Right lobe of liver (tissue), 6 donors: ENCODE data around the gene RRP1. TPM values are rescaled to one million over a fixed set of nuclear protein-coding genes. Genes with fewer than 3 reads are reported as not detected.

Experiments
- ATAC-seq, 4 donors: fragments of 200-7000 bp; cut with Tn5 transposase; one replicate each; pipeline ENCODE4 v1.9.1; 2020; ENCODE audit warnings: mild to moderate bottlenecking in 4 of 4, moderate library complexity in 4 of 4
- DNase-seq, 3 donors: peaks; one replicate each; pipeline ENCODE4 v3.0.0-alpha.2; 2020
- H3K27ac ChIP-seq, 3 donors: fragments of 200-600 bp; one replicate each; pipeline ENCODE4 v1.8.0; 2022
- H3K27me3 ChIP-seq, 2 donors: fragments of 200-600 bp; one replicate each; pipeline ENCODE4 v1.8.0; 2022
- H3K36me3 ChIP-seq, 4 donors: fragments of 200-600 bp; sonication (generic) in 1 of 4; one replicate each; pipeline versions ENCODE4 v1.5.1 to v1.8.0; 2017 to 2022; ENCODE audit warnings: control low read depth in 1 of 4
- H3K4me1 ChIP-seq, 4 donors: fragments of 200-600 bp; sonication (generic) in 1 of 4; one replicate each; pipeline versions ENCODE4 v1.5.1 to v1.8.0; 2017 to 2022; ENCODE audit warnings: control low read depth in 1 of 4
- H3K4me3 ChIP-seq, 3 donors: fragments of 200-600 bp; one replicate each; pipeline ENCODE4 v1.8.0; 2022
- H3K9me3 ChIP-seq, 4 donors: fragments of 200-600 bp; sonication (generic) in 1 of 4; one replicate each; pipeline versions ENCODE4 v1.5.1 to v1.8.0; 2017 to 2022; ENCODE audit warnings: control low read depth in 1 of 4
- POLR2A ChIP-seq: fragments of 450-650 bp; IDR thresholded peaks from one replicate; pipeline ENCODE4 v1.6.1; 2017; ENCODE audit warnings: antibody characterized with exemption, mild to moderate bottlenecking
- WGBS: methylation state at CpG from one replicate; pipeline ENCODE4 v1.1.6; 2018; ENCODE audit warnings: low coverage, low lambda C conversion rate; ENCODE audit not compliant: insufficient coverage; ENCODE audit errors: missing lambda C conversion rate; 5-methylcytosine and 5-hydroxymethylcytosine counted together
- intact Hi-C, 2 donors: fragments of 100-400 bp; cut with DNase I; formaldehyde crosslinking; loops; one replicate each; pipeline versions ENCODE4 v1.11.2 to v1.14.1; 2022
- total RNA-seq, 6 experiments: library from RNA; depleted of rRNA in 2 of 6; stranded (reverse); fragments of >200 nt in 2 of 6; fragmentation: NEBNext Ultra II Directional in 3 of 6; extraction: Animal tissue kit (Norgen Biotek cat#: 25700) in 3 of 6; gene quantifications; one replicate each; pipeline versions ENCODE4 v1.1.0 to v1.2.4, GENCODE V29; 2016 to 2023
- TF ChIP-seq, protein P1 (sequence below), 4 donors: fragments of 200-600 bp in 3 of 4; fragments of 450-650 bp in 1 of 4; IDR thresholded peaks; one replicate each; pipeline versions ENCODE4 v1.5.1 to v1.8.0; 2016 to 2022; ENCODE audit warnings: antibody characterized with exemption in 4 of 4, mild to moderate bottlenecking in 2 of 4
- donor health status: DM: no; HTN: yes; CAD: no.
- donor health status: DM: no; HTN: no; CAD: no.
- donor health status: DM: no; HTN: no; CAD: no.
- donor health status: DM: no; HTN: yes; CAD: no.
- donor health status: DM: no; HTN: yes; CAD: no.

The RRP1 gene
- total RNA-seq, 6 experiments from 2014 or later: 8.8 to 25.1 (median 12.9) TPM

DNA sequence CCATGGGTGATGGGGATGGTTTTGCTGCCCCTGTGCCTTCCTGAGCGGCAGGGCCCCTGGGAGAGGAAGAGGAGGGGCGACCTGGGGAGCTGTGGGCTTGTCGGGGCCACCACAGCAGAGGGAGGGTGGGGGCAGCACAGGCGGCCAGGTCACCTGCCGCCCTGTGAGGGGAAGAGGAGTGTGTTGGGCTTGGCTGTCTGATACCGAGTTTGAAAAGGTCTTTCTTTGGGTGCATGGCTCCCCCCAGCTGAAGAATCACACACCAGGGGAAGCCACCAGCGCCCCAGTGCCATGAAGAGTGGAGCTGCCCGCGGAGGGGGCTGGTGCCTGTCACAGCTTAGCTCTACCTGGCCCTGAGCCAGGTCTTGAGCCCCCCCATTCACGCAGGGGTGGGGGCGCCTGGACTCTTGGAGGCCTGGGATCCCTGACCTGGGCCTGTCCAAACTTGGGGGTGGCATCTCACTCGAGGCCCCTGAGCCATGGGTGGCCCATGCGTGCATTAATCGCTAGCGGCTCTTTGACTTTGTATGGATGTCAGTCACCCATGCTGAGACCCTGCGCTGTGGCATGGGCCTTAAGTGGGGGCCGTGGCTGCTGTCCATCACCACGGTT, 39.6 kb upstream of the RRP1 start:
- TF ChIP-seq, protein P1, sequence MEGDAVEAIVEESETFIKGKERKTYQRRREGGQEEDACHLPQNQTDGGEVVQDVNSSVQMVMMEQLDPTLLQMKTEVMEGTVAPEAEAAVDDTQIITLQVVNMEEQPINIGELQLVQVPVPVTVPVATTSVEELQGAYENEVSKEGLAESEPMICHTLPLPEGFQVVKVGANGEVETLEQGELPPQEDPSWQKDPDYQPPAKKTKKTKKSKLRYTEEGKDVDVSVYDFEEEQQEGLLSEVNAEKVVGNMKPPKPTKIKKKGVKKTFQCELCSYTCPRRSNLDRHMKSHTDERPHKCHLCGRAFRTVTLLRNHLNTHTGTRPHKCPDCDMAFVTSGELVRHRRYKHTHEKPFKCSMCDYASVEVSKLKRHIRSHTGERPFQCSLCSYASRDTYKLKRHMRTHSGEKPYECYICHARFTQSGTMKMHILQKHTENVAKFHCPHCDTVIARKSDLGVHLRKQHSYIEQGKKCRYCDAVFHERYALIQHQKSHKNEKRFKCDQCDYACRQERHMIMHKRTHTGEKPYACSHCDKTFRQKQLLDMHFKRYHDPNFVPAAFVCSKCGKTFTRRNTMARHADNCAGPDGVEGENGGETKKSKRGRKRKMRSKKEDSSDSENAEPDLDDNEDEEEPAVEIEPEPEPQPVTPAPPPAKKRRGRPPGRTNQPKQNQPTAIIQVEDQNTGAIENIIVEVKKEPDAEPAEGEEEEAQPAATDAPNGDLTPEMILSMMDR (IDR thresholded peaks at IDR 0.05): no peak
- no peak for TF ChIP-seq POLR2A
- 92% methylated on average over 2 of the region's 18 CpGs for WGBS

DNA sequence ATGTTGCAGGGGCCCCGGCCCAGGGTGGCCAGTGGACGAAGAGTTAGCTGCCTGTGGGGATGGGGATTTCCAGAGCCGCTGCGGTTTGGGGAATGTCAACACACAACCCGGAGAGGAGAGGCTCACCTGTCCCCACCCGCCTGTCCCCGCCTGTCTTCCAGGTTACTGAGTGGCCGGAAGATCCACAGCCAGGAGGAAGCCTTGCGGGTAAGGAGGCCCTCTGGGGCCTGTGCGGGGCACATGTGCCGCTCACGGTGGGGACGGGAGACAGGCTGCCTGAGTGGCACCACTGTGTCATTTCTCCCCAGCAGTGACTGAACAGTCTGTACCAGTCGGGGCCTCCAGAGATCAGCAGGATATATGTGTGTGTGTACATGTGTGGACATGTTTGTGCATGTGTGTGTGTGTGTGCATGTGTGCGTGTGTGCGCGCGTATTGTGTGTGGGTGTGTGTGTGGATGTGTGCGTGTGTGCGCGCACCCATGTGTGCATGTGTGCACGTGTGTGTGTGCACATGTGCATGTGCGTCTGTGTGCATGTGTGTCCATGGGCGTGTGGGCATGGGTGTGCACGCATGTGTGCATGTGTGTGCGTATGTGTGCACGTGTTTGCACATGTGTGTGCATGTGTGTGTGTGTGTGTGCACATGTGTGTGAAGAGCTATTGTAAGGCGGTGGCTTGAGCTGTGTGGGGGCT, 38.9 kb upstream of the RRP1 start:
- no peak overlapping the region for H3K4me3 ChIP-seq
- intact Hi-C loops: loop anchor here in 1 of 2 donors (10.0 kb wide), 1 partner anchor 56 kb away; no protein-coding TSS in a partner anchor
- H3K27ac ChIP-seq: no peak overlapping the region
- ATAC-seq (no peak), DNase-seq (no peak)
- no peak for TF ChIP-seq POLR2A
- TF ChIP-seq, protein P1 (IDR thresholded peaks at IDR 0.05): no peak
- no peaks in the 10 kb centered on the region for H3K9me3 ChIP-seq
- WGBS: 60% methylated on average over 3 of the region's 28 CpGs
- H3K27me3 ChIP-seq: no peaks in the 10 kb centered on the region
- peaks cover 0 to 68% (median 10%) of the 10 kb centered on the region in 4 donors for H3K36me3 ChIP-seq
- H3K4me1 ChIP-seq: no peaks in the 10 kb centered on the region

More for the DNA sequence above, 39.6 kb upstream of the RRP1 start:
- Histone ChIP-seq H3K27ac (no peak overlapping the region), H3K27me3 (no peaks in the 10 kb centered on the region), H3K36me3 (peaks cover 0 to 64% (median 9%) of the 10 kb centered on the region in 4 donors), H3K4me3 (no peak overlapping the region), H3K9me3 (no peaks in the 10 kb centered on the region), H3K4me1 (no peaks in the 10 kb centered on the region)
- intact Hi-C loops: loop anchor here (10.0 kb wide), 1 partner anchor 55 kb away; no protein-coding TSS in a partner anchor
- ATAC-seq (no peak), DNase-seq (no peak)

DNA sequence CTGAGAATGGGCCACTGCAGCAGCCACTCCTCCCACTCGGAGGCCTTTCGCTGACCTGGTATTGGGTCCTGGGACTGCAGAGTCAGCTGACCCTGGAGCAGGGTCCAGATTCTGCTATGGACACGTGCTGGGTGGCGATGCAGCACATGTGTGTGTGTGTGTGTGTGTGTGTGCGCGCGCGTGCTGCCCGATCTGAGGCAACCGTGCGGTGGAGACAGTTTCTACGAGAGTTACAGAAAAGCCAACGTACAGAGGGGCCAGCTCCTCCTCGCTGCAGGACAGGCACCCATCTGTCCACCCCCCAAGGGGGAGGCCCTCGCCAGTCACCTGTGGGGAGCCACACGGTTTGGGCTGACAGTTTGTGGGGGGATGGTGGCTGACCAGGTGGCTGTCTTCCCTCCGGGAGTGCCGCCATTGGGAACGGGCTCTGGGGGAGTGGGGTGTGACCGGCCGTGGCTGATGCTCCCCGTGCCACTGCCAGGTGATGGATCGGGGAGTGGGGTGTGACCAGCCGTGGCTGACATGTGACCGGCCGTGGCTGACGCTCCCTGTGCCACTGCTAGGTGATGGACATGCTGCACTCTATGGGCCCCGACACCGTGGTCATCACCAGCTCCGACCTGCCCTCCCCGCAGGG, 37.3 kb upstream of the RRP1 start:
- Histone ChIP-seq H3K4me3 (no peak overlapping the region), H3K27ac (no peak overlapping the region), H3K4me1 (peaks cover 0 to 8% (median 2%) of the 10 kb centered on the region in 4 donors), H3K27me3 (no peaks in the 10 kb centered on the region), H3K9me3 (no peaks in the 10 kb centered on the region), H3K36me3 (peaks cover 0 to 69% (median 10%) of the 10 kb centered on the region in 4 donors)
- WGBS: 70% methylated on average over 2 of the region's 31 CpGs
- TF ChIP-seq, protein P1 (IDR thresholded peaks at IDR 0.05): no peak
- no peak for TF ChIP-seq POLR2A
- DNase-seq: no peak
- intact Hi-C loops: loop anchor here in 1 of 2 donors (10.0 kb wide), 1 partner anchor 57 kb away; no protein-coding TSS in a partner anchor
- ATAC-seq: no peak

DNA sequence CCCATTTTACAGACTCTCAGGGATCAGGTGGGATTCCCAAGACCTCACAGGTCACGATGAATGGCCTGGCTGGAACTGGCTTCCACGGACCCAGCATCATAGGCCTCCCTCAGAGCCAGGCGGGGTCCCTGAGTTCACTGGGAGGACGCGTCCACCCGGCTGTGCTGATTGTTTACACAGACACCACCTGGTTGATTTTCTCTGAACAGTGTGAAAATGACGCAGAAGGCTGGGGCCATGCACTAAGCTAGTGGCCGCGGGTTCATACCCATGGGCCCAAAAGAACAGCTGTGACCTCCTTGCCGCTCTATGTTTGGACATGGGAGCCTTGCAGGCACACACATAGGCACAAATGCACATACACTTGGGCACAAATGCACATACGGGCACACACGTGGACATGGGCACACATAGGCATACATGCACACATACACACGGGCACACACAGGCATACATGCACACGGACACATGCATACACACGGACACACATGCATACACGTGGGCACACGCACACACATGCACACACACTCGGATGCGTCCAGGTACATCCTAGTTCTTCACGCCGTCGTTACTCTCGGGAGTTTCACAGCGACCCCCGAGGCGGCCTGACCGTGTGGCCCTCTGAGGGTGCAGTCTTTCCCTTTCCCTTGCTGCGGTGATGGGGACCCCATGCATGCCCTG, 36.5 kb upstream of the RRP1 start:
- no peak for DNase-seq

More for the DNA sequence above, 36.5 kb upstream of the RRP1 start:
- Histone ChIP-seq H3K4me3 (no peak overlapping the region), H3K27ac (no peak overlapping the region), H3K4me1 (peaks cover 0 to 16% (median 6%) of the 10 kb centered on the region in 4 donors), H3K27me3 (no peaks in the 10 kb centered on the region), H3K36me3 (peaks cover 0 to 63% (median 11%) of the 10 kb centered on the region in 4 donors), H3K9me3 (no peaks in the 10 kb centered on the region)
- no CpG with 5 or more reads among the region's 28 CpGs for WGBS
- TF ChIP-seq POLR2A: no peak
- TF ChIP-seq, protein P1 (IDR thresholded peaks at IDR 0.05): no peak
- intact Hi-C loops: loop anchor here in 1 of 2 donors (10.0 kb wide), 1 partner anchor 58 kb away; no protein-coding TSS in a partner anchor
- no peak for ATAC-seq
